Measurements from ENCODE around the gene AOC2.

- TF ChIP-seq CTCF (conservative IDR thresholded peaks at IDR 0.05 in 1 of 2, IDR thresholded peaks at IDR 0.05 in 1 of 2; ENCODE audit: low read depth in 1 of 2, low read length in 2 of 2): no peak
- TF ChIP-seq EZH2 (IDR thresholded peaks at IDR 0.05; ENCODE audit: low read length, missing control alignments): no peak
These were observed 29.6 kb upstream of the AOC2 start for GRCh38 chr17:42814633-42815399.

All from fibroblast of lung (primary cell).